DMS114 treated with DMSO at 0.1 percent for 48 hours (cell line): ENCODE measurements around the gene PODN.

Experiments used
- DNase-seq: peaks from one replicate; lab custom pipeline; 2025; ENCODE audit not compliant: unreplicated experiment; lab: John Stamatoyannopoulos, UW

The PODN gene

GRCh38 chr1:53050310-53050709 is 11.7 kb upstream of the PODN start:
- no peak for DNase-seq

- no peak for DNase-seq
Observed at GRCh38 chr1:53051676-53052075, 10.3 kb upstream of the PODN start.

GRCh38 chr1:53057127-53057526 is 4.9 kb upstream of the PODN start:
- DNase-seq = no peak

GRCh38 chr1:53060579-53060978 is 1.4 kb upstream of the PODN start:
- no peak for DNase-seq

GRCh38 chr1:53061123-53061858 is 722 bp upstream of the PODN start:
- DNase-seq = no peak

- DNase-seq = no peak
Observed at GRCh38 chr1:53062708-53063591, 937 bp downstream of the PODN start.

GRCh38 chr1:53063744-53064515 is 1.9 kb downstream of the PODN start:
- no peak for DNase-seq

- DNase-seq = no peak
Observed at GRCh38 chr1:53065391-53065790, 3.4 kb downstream of the PODN start.

GRCh38 chr1:53066488-53066887 is 4.5 kb downstream of the PODN start:
- no peak for DNase-seq

- no peak for DNase-seq
Observed at GRCh38 chr1:53066891-53067738, 5.1 kb downstream of the PODN start.

- DNase-seq = no peak
Observed at GRCh38 chr1:53067886-53068285, 5.9 kb downstream of the PODN start.

GRCh38 chr1:53068314-53069099 is 6.5 kb downstream of the PODN start:
- no peak for DNase-seq

GRCh38 chr1:53069265-53069662 is 7.3 kb downstream of the PODN start:
- no peak for DNase-seq

- no peak for DNase-seq
Observed at GRCh38 chr1:53069663-53070327, 7.8 kb downstream of the PODN start.

- no peak for DNase-seq
Observed at GRCh38 chr1:53070621-53071020, 8.6 kb downstream of the PODN start.

GRCh38 chr1:53071167-53071865 is 9.3 kb downstream of the PODN start:
- DNase-seq = no peak

- DNase-seq = no peak
Observed at GRCh38 chr1:53071915-53072314, 9.9 kb downstream of the PODN start.

GRCh38 chr1:53073287-53073686 is 11.3 kb downstream of the PODN start:
- DNase-seq = no peak

GRCh38 chr1:53073868-53074311 is 11.9 kb downstream of the PODN start:
- DNase-seq = no peak
